HCT116 (cell line): ENCODE measurements around the gene CRELD2. TPM values are rescaled to one million over a fixed set of nuclear protein-coding genes. Genes with fewer than 3 reads are reported as not detected.

Experiments used
- ATAC-seq: fragments of 200-7000 bp; cut with Tn5 transposase; 2 replicates; pipeline ENCODE4 v1.9.1; 2020; ENCODE audit warnings: mild to moderate bottlenecking, moderate library complexity
- BruUV-seq: library from RNA; stranded (reverse); fragments of 400-500 nt; replicated peaks from 2 replicates; lab custom pipeline; 2021; lab: Mats Ljungman, UMichigan
- CTCF ChIA-PET: fragments of 300-600 bp; sonication (Branson Sonifier 250); formaldehyde crosslinking; loops from one replicate; lab custom pipeline; 2021; ENCODE audit warnings: antibody characterized with exemption; lab: Charles Lee
- POLR2A ChIA-PET: fragments of 300-600, 350-600 bp; sonication (Branson Sonifier 250); formaldehyde crosslinking; loops from one replicate; lab custom pipeline; 2021; ENCODE audit warnings: antibody characterized with exemption; lab: Charles Lee
- RAD21 ChIA-PET, 2 experiments: fragments of 300-600 bp; sonication (Branson Sonifier 250); formaldehyde crosslinking; loops; one replicate each; lab custom pipeline; 2023; ENCODE audit warnings: low total read pairs in 2 of 2; ENCODE audit not compliant: uncharacterized antibody in 2 of 2, unreplicated experiment in 2 of 2, low non-redundant PET in 1 of 2; lab: Charles Lee
- DNase-seq: peaks from one replicate; pipeline ENCODE4 v3.0.0-alpha.2; 2010; ENCODE audit warnings: low read depth, low spot score
- H2AFZ ChIP-seq: fragments of 200-600 bp; shearing (Covaris generic), sonication (generic); 2 replicates; pipeline ENCODE4 v1.6.1; 2017; ENCODE audit warnings: low read depth, mixed run types, mixed read lengths, antibody characterized with exemption, low read length; ENCODE audit not compliant: poor library complexity, severe bottlenecking
- H3K27ac ChIP-seq: 2 replicates; pipeline ENCODE4 v1.5.1; 2012; ENCODE audit warnings: low read depth, low read length
- H3K27me3 ChIP-seq: fragments of 200-600 bp; sonication (generic); 2 replicates; pipeline ENCODE4 v1.6.1; 2016; ENCODE audit warnings: mixed run types, low read length, mixed read lengths; ENCODE audit not compliant: insufficient read depth
- H3K36me3 ChIP-seq, 2 experiments: fragments of 200-500 bp in 1 of 2; fragments of 200-600 bp in 1 of 2; sonication (Bioruptor generic) in 1 of 2; sonication (generic) in 1 of 2; 2 replicates each; pipeline versions ENCODE4 v1.5.1 to v1.6.1; 2014 to 2016; ENCODE audit warnings: low read length in 2 of 2, inconsistent platforms in 1 of 2, mixed read lengths in 1 of 2, mixed run types in 1 of 2; ENCODE audit not compliant: insufficient read depth in 2 of 2, control insufficient read depth in 1 of 2
- H3K4me1 ChIP-seq, 2 experiments: fragments of 200-600 bp in 1 of 2; sonication (generic) in 1 of 2; 2 replicates each; pipeline versions ENCODE4 v1.5.1 to v1.6.1; 2012 to 2017; ENCODE audit warnings: low read length in 2 of 2, inconsistent platforms in 1 of 2, mild to moderate bottlenecking in 1 of 2, mixed read lengths in 1 of 2, mixed run types in 1 of 2, moderate library complexity in 1 of 2; ENCODE audit not compliant: insufficient read depth in 2 of 2, control insufficient read depth in 1 of 2
- H3K4me2 ChIP-seq: fragments of 200-600 bp; sonication (generic); 2 replicates; pipeline ENCODE4 v1.6.1; 2017; ENCODE audit warnings: mixed run types, low read length, mixed read lengths
- H3K4me3 ChIP-seq, 2 experiments: fragments of 200-600 bp in 1 of 2; sonication (generic) in 1 of 2; replicated peaks in 1 of 2; 2 replicates each; pipeline ENCODE4 v1.5.1; 2011 to 2016; ENCODE audit warnings: low read length in 2 of 2, control low read depth in 1 of 2, low read depth in 1 of 2, mild to moderate bottlenecking in 1 of 2, mixed read lengths in 1 of 2, mixed run types in 1 of 2
- H3K79me2 ChIP-seq: fragments of 200-600 bp; sonication (generic); 2 replicates; pipeline ENCODE4 v1.6.1; 2017; ENCODE audit warnings: mild to moderate bottlenecking, mixed run types, low read length, moderate library complexity, mixed read lengths; ENCODE audit not compliant: insufficient read depth
- H3K9ac ChIP-seq: fragments of 200-600 bp; sonication (generic); 2 replicates; pipeline ENCODE4 v1.6.1; 2016; ENCODE audit warnings: low read length, mixed read lengths
- H3K9me2 ChIP-seq: fragments of 200-600 bp; sonication (generic), shearing (Covaris generic); 2 replicates; pipeline ENCODE4 v1.6.1; 2017; ENCODE audit warnings: mixed run types, mild to moderate bottlenecking, moderate library complexity; ENCODE audit not compliant: insufficient read depth
- H3K9me3 ChIP-seq, 2 experiments: fragments of 200-500 bp in 1 of 2; fragments of 200-600 bp in 1 of 2; sonication (Bioruptor generic) in 1 of 2; sonication (generic) in 1 of 2; 2 replicates each; pipeline ENCODE4 v1.6.1; 2014 to 2017; ENCODE audit warnings: low read length in 2 of 2, mixed read lengths in 2 of 2, inconsistent platforms in 1 of 2, low read depth in 1 of 2, mild to moderate bottlenecking in 1 of 2, mixed run types in 1 of 2, moderate library complexity in 1 of 2; ENCODE audit not compliant: control insufficient read depth in 1 of 2, insufficient read depth in 1 of 2
- H4K20me1 ChIP-seq: fragments of 200-600 bp; sonication (generic), shearing (Covaris generic); 2 replicates; pipeline ENCODE4 v1.6.1; 2017; ENCODE audit warnings: mixed run types, mild to moderate bottlenecking, moderate library complexity; ENCODE audit not compliant: insufficient read depth
- CBX3 ChIP-seq: IDR thresholded peaks from 2 replicates; pipeline ENCODE4 v1.6.1; 2012; ENCODE audit warnings: low read depth
- CEBPB ChIP-seq: IDR thresholded peaks from 2 replicates; pipeline ENCODE4 v1.6.1; 2012; ENCODE audit warnings: low read depth
- EGR1 ChIP-seq: IDR thresholded peaks from 2 replicates; pipeline ENCODE4 v1.6.1; 2012; ENCODE audit warnings: low read depth
- ELF1 ChIP-seq: IDR thresholded peaks from 2 replicates; pipeline ENCODE4 v1.6.1; 2012; ENCODE audit warnings: low read depth, borderline replicate concordance
- EZH2 ChIP-seq: fragments of 200-600 bp; sonication (generic); IDR thresholded peaks from 2 replicates; pipeline ENCODE4 v1.6.1; 2017; ENCODE audit warnings: antibody characterized with exemption, mixed run types
- FOSL1 ChIP-seq: IDR thresholded peaks from 2 replicates; pipeline ENCODE4 v1.6.1; 2012; ENCODE audit warnings: low read depth
- JUND ChIP-seq: IDR thresholded peaks from 2 replicates; pipeline ENCODE4 v1.6.1; 2012
- MAX ChIP-seq: IDR thresholded peaks from 2 replicates; pipeline ENCODE4 v1.6.1; 2012
- POLR2AphosphoS5 ChIP-seq: IDR thresholded peaks from 2 replicates; pipeline ENCODE4 v1.6.1; 2011; ENCODE audit warnings: mild to moderate bottlenecking, low read depth, low read length, moderate library complexity
- RAD21 ChIP-seq: IDR thresholded peaks from 2 replicates; pipeline ENCODE4 v1.6.1; 2012; ENCODE audit warnings: low read depth, mild to moderate bottlenecking
- SIN3A ChIP-seq: IDR thresholded peaks from 2 replicates; pipeline ENCODE4 v1.6.1; 2012; ENCODE audit warnings: low read depth
- SRF ChIP-seq: IDR thresholded peaks from 2 replicates; pipeline ENCODE4 v1.6.1; 2012; ENCODE audit warnings: low read depth
- TCF7L2 ChIP-seq: IDR thresholded peaks from 2 replicates; pipeline ENCODE4 v1.7.0; 2011; ENCODE audit warnings: borderline replicate concordance, inconsistent platforms; ENCODE audit not compliant: insufficient read depth, insufficient read length; ENCODE audit errors: extremely low read depth
- ZNF274 ChIP-seq: fragments of 200-500 bp; sonication (Bioruptor generic); IDR thresholded peaks from 2 replicates; pipeline ENCODE4 v1.6.1; 2014; ENCODE audit warnings: mild to moderate bottlenecking, low read depth, low read length, inconsistent platforms
- intact Hi-C: fragments of 100-400 bp; cut with micrococcal nuclease; formaldehyde crosslinking; loops from 2 replicates; pipeline ENCODE4 v1.10.0; 2022
- total RNA-seq: library from RNA; stranded (reverse); gene quantifications from one replicate; pipeline ENCODE4 v1.2.1, GENCODE V29; 2021; ENCODE audit not compliant: unreplicated experiment
- TF ChIP-seq, protein P1 (sequence below): IDR thresholded peaks from 2 replicates; pipeline ENCODE4 v1.6.1; 2011; ENCODE audit warnings: mild to moderate bottlenecking, low read length, moderate library complexity; ENCODE audit not compliant: insufficient replicate concordance; ENCODE audit errors: extremely low read depth

The CRELD2 gene
- total RNA-seq, 1 experiment from 2014 or later = 45.8 TPM

GRCh38 chr22:49879871-49880270, 38.6 kb upstream of the CRELD2 start (continued):
- TF ChIP-seq MAX = no peak
- no peak for TF ChIP-seq POLR2AphosphoS5
- TF ChIP-seq JUND = no peak
- TF ChIP-seq SRF = no peak
- no peak for TF ChIP-seq CBX3
- no peak for TF ChIP-seq FOSL1
- TF ChIP-seq ELF1 = no peak
- no peak for TF ChIP-seq EGR1

GRCh38 chr22:49880281-49880680, 38.2 kb upstream of the CRELD2 start:
- Histone ChIP-seq H3K4me2 (no peak overlapping the region), H3K9me3 (no peaks in the 10 kb centered on the region), H3K79me2 (peaks cover 81% of the 10 kb centered on the region), H3K27me3 (no peaks in the 10 kb centered on the region), H2AFZ (no peak overlapping the region), H4K20me1 (no peaks in the 10 kb centered on the region; the same call in 1 of the 2 replicates), H3K4me3 (no peak overlapping the region), H3K9me2 (no peaks in the 10 kb centered on the region), H3K27ac (no peak overlapping the region)
- no peak for ATAC-seq
- ChIA-PET CTCF (no interaction called here), RAD21 (no interaction called here)
- intact Hi-C loops = no loop called here
- no TSS peak for BruUV-seq
- no peak for TF ChIP-seq SIN3A
- TF ChIP-seq ZNF274 = no peak
- TF ChIP-seq, all 23 proteins: peak for 0
- Histone ChIP-seq H3K4me1 (no peaks in the 10 kb centered on the region), H3K36me3 (peaks cover 5 to 29% of the 10 kb centered on the region in 2 experiments; a peak in 3 of 4 replicates), H3K9ac (no peak overlapping the region)
- POLR2A ChIA-PET = no interaction called here
- DNase-seq = no peak

DNA sequence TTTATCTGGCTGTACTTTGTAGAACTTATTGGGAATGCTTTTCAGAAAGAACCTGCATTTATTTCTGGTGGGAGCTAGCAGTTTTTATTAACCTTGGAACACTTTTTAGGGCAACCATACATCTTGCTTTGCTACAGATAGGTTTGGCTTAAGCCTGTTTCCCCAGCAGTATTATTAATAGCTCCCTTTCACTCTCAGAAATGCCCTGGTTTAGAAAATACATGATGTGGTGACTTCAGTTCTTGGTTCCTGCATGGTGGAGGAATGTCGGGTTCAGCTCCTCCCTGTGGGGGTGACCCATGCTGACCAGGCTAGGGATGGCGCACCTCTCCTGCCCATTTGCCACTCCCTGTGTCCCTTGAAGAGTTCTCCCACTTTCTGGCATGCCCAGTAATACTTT, 36.6 kb upstream of the CRELD2 start:
- Histone ChIP-seq H3K4me1 (no peaks in the 10 kb centered on the region), H3K27me3 (no peaks in the 10 kb centered on the region), H3K27ac (no peak overlapping the region), H3K36me3 (peaks cover 5 to 44% of the 10 kb centered on the region in 2 experiments; a peak in 3 of 4 replicates), H3K9me3 (no peaks in the 10 kb centered on the region), H3K79me2 (peaks cover 68% of the 10 kb centered on the region), H3K4me2 (no peak overlapping the region), H3K9me2 (no peaks in the 10 kb centered on the region), H3K4me3 (no peak overlapping the region)
- ChIA-PET POLR2A (no interaction called here), RAD21 (no interaction called here), CTCF (no interaction called here)
- no peak for ATAC-seq
- BruUV-seq = no TSS peak
- TF ChIP-seq, protein P1, sequence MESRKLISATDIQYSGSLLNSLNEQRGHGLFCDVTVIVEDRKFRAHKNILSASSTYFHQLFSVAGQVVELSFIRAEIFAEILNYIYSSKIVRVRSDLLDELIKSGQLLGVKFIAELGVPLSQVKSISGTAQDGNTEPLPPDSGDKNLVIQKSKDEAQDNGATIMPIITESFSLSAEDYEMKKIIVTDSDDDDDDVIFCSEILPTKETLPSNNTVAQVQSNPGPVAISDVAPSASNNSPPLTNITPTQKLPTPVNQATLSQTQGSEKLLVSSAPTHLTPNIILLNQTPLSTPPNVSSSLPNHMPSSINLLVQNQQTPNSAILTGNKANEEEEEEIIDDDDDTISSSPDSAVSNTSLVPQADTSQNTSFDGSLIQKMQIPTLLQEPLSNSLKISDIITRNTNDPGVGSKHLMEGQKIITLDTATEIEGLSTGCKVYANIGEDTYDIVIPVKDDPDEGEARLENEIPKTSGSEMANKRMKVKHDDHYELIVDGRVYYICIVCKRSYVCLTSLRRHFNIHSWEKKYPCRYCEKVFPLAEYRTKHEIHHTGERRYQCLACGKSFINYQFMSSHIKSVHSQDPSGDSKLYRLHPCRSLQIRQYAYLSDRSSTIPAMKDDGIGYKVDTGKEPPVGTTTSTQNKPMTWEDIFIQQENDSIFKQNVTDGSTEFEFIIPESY = no peak
- TF ChIP-seq SIN3A (no peak), EZH2 (no peak), CEBPB (no peak), EGR1 (no peak), RAD21 (no peak), TCF7L2 (no peak)
- TF ChIP-seq, all 23 proteins: peak for 0
- Histone ChIP-seq H4K20me1 (no peaks in the 10 kb centered on the region), H3K9ac (no peak overlapping the region), H2AFZ (no peak overlapping the region)
- intact Hi-C loops = no loop called here
- DNase-seq = no peak
